Vagina (tissue), 2 donors: ENCODE data around the gene LAMTOR3. TPM values are rescaled to one million over a fixed set of nuclear protein-coding genes. Genes with fewer than 3 reads are reported as not detected.

Experiments
- DNase-seq, 2 donors: peaks; one replicate each; pipeline ENCODE4 v3.0.0-alpha.2; 2017; ENCODE audit errors: extremely low spot score in 2 of 2
- H3K27ac ChIP-seq: fragments of 200-600 bp; sonication (generic); one replicate; pipeline ENCODE4 v1.5.1; 2019
- H3K27me3 ChIP-seq: fragments of 200-600 bp; sonication (generic); one replicate; pipeline ENCODE4 v1.5.1; 2019
- H3K36me3 ChIP-seq, 2 donors: fragments of 200-600 bp; sonication (generic); one replicate each; pipeline ENCODE4 v1.5.1; 2017 to 2019
- H3K4me1 ChIP-seq: fragments of 200-600 bp; sonication (generic); one replicate; pipeline ENCODE4 v1.5.1; 2019
- H3K4me3 ChIP-seq, 2 donors: fragments of 200-600 bp; sonication (generic); 1 replicate in 1 of 2; 2 replicates in 1 of 2; pipeline ENCODE4 v1.5.1; 2016 to 2019
- H3K9me3 ChIP-seq: fragments of 200-600 bp; sonication (generic); one replicate; pipeline ENCODE4 v1.5.1; 2019
- CTCF ChIP-seq, 3 experiments: fragments of 450-650 bp in 2 of 3; fragments of 200-600 bp in 1 of 3; sonication (generic) in 1 of 3; IDR thresholded peaks; one replicate each; pipeline ENCODE4 v1.5.1; 2017 to 2019; ENCODE audit warnings: antibody characterized with exemption in 3 of 3, mild to moderate bottlenecking in 2 of 3, moderate library complexity in 2 of 3
- POLR2A ChIP-seq, 2 donors: fragments of 450-650 bp; IDR thresholded peaks; one replicate each; pipeline ENCODE4 v1.6.1; 2017; ENCODE audit warnings: antibody characterized with exemption in 2 of 2, mild to moderate bottlenecking in 2 of 2, moderate library complexity in 2 of 2
- POLR2AphosphoS5 ChIP-seq, 2 donors: sonication (generic); formaldehyde crosslinking; IDR thresholded peaks; one replicate each; pipeline ENCODE4 v1.9.0; 2017; ENCODE audit warnings: antibody characterized with exemption in 2 of 2, mild to moderate bottlenecking in 2 of 2, low read depth in 1 of 2; ENCODE audit not compliant: insufficient read depth in 1 of 2
- intact Hi-C: fragments of 100-400 bp; cut with DNase I; formaldehyde crosslinking; loops from one replicate; pipeline ENCODE4 v1.15.1; 2023
- total RNA-seq: library from RNA; depleted of rRNA; stranded (reverse); fragments of >200 nt; gene quantifications from one replicate; pipeline ENCODE4 v1.2.3, GENCODE V29; 2016

Gene LAMTOR3
- total RNA-seq, 1 donor from 2014 or later, result 46.2 TPM

DNA sequence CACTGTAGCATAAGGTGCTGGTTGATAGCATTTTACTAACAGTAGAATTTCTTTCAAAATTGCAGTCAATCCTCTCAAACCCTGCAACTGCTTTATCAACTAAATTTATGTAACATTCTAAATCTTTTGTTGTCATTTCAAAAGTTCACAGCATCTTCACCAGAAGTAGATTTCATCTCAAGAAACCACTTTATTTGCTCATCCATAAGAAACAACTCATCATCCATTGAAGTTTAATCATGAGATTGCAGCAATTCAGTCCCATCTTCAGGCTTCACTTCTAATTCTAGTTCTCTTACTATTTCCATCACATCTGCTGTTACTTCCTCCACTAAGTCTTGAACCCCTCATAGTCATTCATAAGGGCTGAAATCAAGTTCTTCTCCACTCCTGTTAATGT, 21.7 kb downstream of the LAMTOR3 start:
- intact Hi-C loops, result no loop called here
- H3K9me3 ChIP-seq, result no peaks in the 10 kb centered on the region
- no peak for DNase-seq
- no peaks in the 10 kb centered on the region for H3K36me3 ChIP-seq
- peaks cover 7% of the 10 kb centered on the region for H3K4me1 ChIP-seq
- TF ChIP-seq POLR2AphosphoS5 (IDR thresholded peaks at IDR 0.05; ENCODE audit: insufficient read depth in 1 of 2, low read depth in 1 of 2), result no peak
- TF ChIP-seq CTCF (IDR thresholded peaks at IDR 0.05), result no peak
- no peak for TF ChIP-seq POLR2A (IDR thresholded peaks at IDR 0.05)
- H3K27me3 ChIP-seq, result no peaks in the 10 kb centered on the region
- H3K27ac ChIP-seq, result no peak overlapping the region
- H3K4me3 ChIP-seq, result no peak overlapping the region

GRCh38 chr4:99868126-99868596, 26.1 kb downstream of the LAMTOR3 start:
- Histone ChIP-seq H3K27me3 (no peaks in the 10 kb centered on the region), H3K27ac (peak overlapping the region; percentile 33), H3K9me3 (no peaks in the 10 kb centered on the region), H3K36me3 (no peaks in the 10 kb centered on the region), H3K4me1 (no peaks in the 10 kb centered on the region), H3K4me3 (no peak overlapping the region)
- intact Hi-C loops, result no loop called here
- TF ChIP-seq CTCF (IDR thresholded peaks at IDR 0.05) (no peak), POLR2A (IDR thresholded peaks at IDR 0.05) (no peak), POLR2AphosphoS5 (IDR thresholded peaks at IDR 0.05; ENCODE audit: insufficient read depth in 1 of 2, low read depth in 1 of 2) (no peak)
- no peak for DNase-seq

- no peaks in the 10 kb centered on the region for H3K4me1 ChIP-seq
- H3K9me3 ChIP-seq, result no peaks in the 10 kb centered on the region
- no peak for DNase-seq
- TF ChIP-seq CTCF (IDR thresholded peaks at IDR 0.05) (no peak), POLR2AphosphoS5 (IDR thresholded peaks at IDR 0.05; ENCODE audit: insufficient read depth in 1 of 2, low read depth in 1 of 2) (no peak), POLR2A (IDR thresholded peaks at IDR 0.05) (no peak)
- H3K4me3 ChIP-seq, result no peak overlapping the region
- no peaks in the 10 kb centered on the region for H3K36me3 ChIP-seq
- no peaks in the 10 kb centered on the region for H3K27me3 ChIP-seq
- H3K27ac ChIP-seq, result no peak overlapping the region
- intact Hi-C loops, result no loop called here
These were observed 30.4 kb downstream of the LAMTOR3 start for GRCh38 chr4:99863804-99864203.

- Histone ChIP-seq H3K9me3 (no peaks in the 10 kb centered on the region), H3K4me3 (no peak overlapping the region), H3K27me3 (no peaks in the 10 kb centered on the region), H3K4me1 (no peaks in the 10 kb centered on the region), H3K27ac (no peak overlapping the region), H3K36me3 (no peaks in the 10 kb centered on the region)
- no peak for DNase-seq
- TF ChIP-seq POLR2AphosphoS5 (IDR thresholded peaks at IDR 0.05; ENCODE audit: insufficient read depth in 1 of 2, low read depth in 1 of 2) (no peak), POLR2A (IDR thresholded peaks at IDR 0.05) (no peak)
- intact Hi-C loops, result no loop called here
These were observed 32.9 kb downstream of the LAMTOR3 start for GRCh38 chr4:99861120-99861905.

DNA sequence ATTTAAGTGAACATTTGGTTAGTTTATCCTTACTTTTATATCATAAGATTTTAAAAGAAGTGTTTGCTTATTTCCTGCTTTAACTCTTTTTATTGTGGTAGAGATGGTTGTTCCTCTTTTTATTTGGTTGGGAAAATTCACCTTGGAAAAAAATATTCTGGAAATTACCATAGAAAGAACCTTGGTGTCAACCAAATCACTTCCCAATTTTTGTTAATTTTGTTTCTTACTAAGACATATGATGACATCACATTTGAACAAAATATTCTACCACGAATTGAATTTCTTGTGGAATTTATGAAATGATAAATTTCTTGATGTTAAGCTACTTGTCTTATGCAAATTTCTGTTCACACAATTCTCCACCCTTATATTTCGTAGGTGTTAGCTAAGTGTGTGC, 33.7 kb downstream of the LAMTOR3 start:
- no peaks in the 10 kb centered on the region for H3K4me1 ChIP-seq
- no peak overlapping the region for H3K27ac ChIP-seq
- no peaks in the 10 kb centered on the region for H3K36me3 ChIP-seq
- H3K27me3 ChIP-seq, result no peaks in the 10 kb centered on the region
- no peak overlapping the region for H3K4me3 ChIP-seq
- no peak for DNase-seq
- TF ChIP-seq POLR2AphosphoS5 (IDR thresholded peaks at IDR 0.05; ENCODE audit: insufficient read depth in 1 of 2, low read depth in 1 of 2), result no peak
- TF ChIP-seq POLR2A (IDR thresholded peaks at IDR 0.05), result no peak
- intact Hi-C loops, result no loop called here
- no peaks in the 10 kb centered on the region for H3K9me3 ChIP-seq

GRCh38 chr4:99859618-99860017, 34.6 kb downstream of the LAMTOR3 start:
- Histone ChIP-seq H3K36me3 (no peaks in the 10 kb centered on the region), H3K4me3 (no peak overlapping the region), H3K27ac (no peak overlapping the region), H3K27me3 (no peaks in the 10 kb centered on the region), H3K9me3 (no peaks in the 10 kb centered on the region), H3K4me1 (no peaks in the 10 kb centered on the region)
- intact Hi-C loops, result no loop called here
- DNase-seq, result no peak
- TF ChIP-seq POLR2AphosphoS5 (IDR thresholded peaks at IDR 0.05; ENCODE audit: insufficient read depth in 1 of 2, low read depth in 1 of 2) (no peak), CTCF (IDR thresholded peaks at IDR 0.05) (no peak), POLR2A (IDR thresholded peaks at IDR 0.05) (no peak)
